Measurements from ENCODE around the gene NHEJ1. TPM values are rescaled to one million over a fixed set of nuclear protein-coding genes. Genes with fewer than 3 reads are reported as not detected.

The NHEJ1 gene
- polyA plus RNA-seq, 1 donor (not counting 4 experiments of a cell fraction or from before 2014, with no cell fraction given), result 13.1 TPM

DNA sequence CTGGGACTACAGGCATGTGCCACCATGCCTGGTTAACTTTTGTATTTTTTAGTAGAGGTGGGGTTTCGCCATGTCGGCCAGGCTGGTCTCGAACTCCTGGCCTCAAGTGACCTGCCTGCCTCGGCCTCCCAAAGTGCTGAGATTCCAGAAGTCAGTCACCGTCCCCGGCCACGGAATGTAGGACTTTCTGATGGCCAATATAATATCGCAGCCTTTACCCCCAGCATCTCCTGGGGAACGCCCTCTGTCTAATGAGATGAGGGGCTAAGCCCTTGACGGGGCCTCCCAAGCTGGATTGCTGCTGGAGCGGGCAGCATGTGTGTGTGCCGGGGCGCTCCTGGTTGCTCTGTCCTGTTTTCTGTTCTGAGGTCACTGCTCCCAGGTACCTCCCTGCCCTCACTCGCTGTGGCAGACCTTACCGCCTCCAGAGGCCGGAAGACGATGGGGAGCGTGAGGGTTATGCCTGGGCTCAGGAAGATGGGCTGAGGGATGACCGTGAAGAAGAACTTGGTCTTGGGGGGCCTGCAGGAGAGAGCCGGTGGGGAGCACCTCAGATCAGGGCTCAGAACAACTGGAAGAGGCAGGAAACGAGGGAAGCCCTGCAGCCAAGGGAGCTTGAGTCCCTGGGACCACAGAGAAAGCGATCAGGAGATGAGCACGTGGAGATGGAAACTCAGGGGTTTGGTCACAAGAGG, 128.4 kb downstream of the NHEJ1 start:
- no peaks in the 10 kb centered on the region for H3K9me3 ChIP-seq (ENCODE audit: control insufficient read depth, low read depth, low read length)
- H2AFZ ChIP-seq (ENCODE audit: control insufficient read depth, low read length), result no peak overlapping the region
- H3K9ac ChIP-seq (ENCODE audit: control insufficient read depth, extremely low read depth, insufficient read depth, low read length), result no peak overlapping the region
- H3K36me3 ChIP-seq (ENCODE audit: control insufficient read depth in 2 of 2, extremely low read depth in 1 of 2, insufficient read depth in 2 of 2, low read length in 2 of 2), result no peaks in the 10 kb centered on the region
- no peaks in the 10 kb centered on the region for H3K4me1 ChIP-seq (ENCODE audit: control insufficient read depth, extremely low read depth, insufficient read depth, low read length)
- FAIRE-seq, result no peak
- no peak overlapping the region for H3K4me2 ChIP-seq (ENCODE audit: control insufficient read depth, extremely low read depth, insufficient read depth, low read depth, low read length)
- DNase-seq (ENCODE audit: low read depth, low spot score), result no peak
- peaks cover 10% of the 10 kb centered on the region for H3K27me3 ChIP-seq (ENCODE audit: control insufficient read depth, extremely low read depth, insufficient read depth, low read length)
- TF ChIP-seq, protein P1, sequence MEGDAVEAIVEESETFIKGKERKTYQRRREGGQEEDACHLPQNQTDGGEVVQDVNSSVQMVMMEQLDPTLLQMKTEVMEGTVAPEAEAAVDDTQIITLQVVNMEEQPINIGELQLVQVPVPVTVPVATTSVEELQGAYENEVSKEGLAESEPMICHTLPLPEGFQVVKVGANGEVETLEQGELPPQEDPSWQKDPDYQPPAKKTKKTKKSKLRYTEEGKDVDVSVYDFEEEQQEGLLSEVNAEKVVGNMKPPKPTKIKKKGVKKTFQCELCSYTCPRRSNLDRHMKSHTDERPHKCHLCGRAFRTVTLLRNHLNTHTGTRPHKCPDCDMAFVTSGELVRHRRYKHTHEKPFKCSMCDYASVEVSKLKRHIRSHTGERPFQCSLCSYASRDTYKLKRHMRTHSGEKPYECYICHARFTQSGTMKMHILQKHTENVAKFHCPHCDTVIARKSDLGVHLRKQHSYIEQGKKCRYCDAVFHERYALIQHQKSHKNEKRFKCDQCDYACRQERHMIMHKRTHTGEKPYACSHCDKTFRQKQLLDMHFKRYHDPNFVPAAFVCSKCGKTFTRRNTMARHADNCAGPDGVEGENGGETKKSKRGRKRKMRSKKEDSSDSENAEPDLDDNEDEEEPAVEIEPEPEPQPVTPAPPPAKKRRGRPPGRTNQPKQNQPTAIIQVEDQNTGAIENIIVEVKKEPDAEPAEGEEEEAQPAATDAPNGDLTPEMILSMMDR (optimal IDR thresholded peaks at IDR 0.05 in 1 of 3, IDR thresholded peaks at IDR 0.05 in 1 of 3, conservative IDR thresholded peaks at IDR 0.05 in 1 of 3; ENCODE audit: extremely low read depth in 1 of 3, insufficient read depth in 2 of 3, low read length in 3 of 3), result no peak
- TF ChIP-seq EZH2 (IDR thresholded peaks at IDR 0.05; ENCODE audit: low read length), result no peak
- H3K27ac ChIP-seq (ENCODE audit: control insufficient read depth, insufficient read depth, low read length), result no peak overlapping the region
- H3K79me2 ChIP-seq (ENCODE audit: control insufficient read depth, insufficient read depth, low read length), result no peaks in the 10 kb centered on the region
- no peaks in the 10 kb centered on the region for H3K9me1 ChIP-seq (ENCODE audit: control insufficient read depth, extremely low read depth, insufficient read depth, low read length)
- no peaks in the 10 kb centered on the region for H4K20me1 ChIP-seq (ENCODE audit: control insufficient read depth, extremely low read depth, insufficient read depth, low read length)
- no peak overlapping the region for H3K4me3 ChIP-seq (ENCODE audit: control insufficient read depth in 2 of 3, extremely low read depth in 1 of 3, insufficient read depth in 2 of 3, low read depth in 1 of 3, low read length in 3 of 3)
- dilution Hi-C loops (cut with MboI; ENCODE audit: extremely low pct_ligation_motif_present, low sequenced_read_pairs), result no loop called here

DNA sequence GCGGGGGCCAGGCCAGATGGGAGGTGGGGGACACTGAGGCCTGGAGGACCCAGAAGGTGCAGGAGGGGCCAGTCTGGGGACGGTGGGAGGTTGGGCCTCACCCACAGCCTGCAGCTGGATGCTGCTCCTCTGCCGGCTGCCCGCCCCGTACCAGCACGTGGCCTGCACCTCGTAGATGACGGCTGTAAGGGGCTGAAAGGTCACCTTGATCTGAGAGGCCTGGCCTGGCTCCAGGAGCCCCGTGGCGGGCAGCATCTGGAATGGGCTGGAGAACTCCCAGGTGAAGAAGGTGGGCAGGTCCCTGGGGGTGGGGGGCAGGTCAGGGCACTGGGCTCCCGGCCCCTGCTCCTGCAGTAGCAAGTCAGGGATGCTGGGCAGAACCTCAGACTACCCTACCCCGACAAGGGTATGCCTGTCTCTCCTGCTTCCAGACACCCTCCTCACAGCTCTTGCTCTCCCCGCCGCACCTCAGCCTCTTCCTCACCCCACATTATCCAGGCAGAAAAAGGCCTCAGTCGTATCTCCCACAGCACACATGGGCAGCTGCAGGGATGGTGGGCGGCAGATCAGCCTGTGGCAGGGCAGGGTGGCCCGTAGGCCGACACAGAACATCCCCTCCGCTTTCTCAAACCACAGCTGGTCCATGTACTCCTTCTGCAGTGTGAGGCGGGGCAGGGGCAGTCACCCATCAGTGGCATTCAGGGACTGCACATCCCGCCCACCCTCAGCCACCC, 129.4 kb downstream of the NHEJ1 start:
- TF ChIP-seq, protein P1 (optimal IDR thresholded peaks at IDR 0.05 in 1 of 3, IDR thresholded peaks at IDR 0.05 in 1 of 3, conservative IDR thresholded peaks at IDR 0.05 in 1 of 3; ENCODE audit: extremely low read depth in 1 of 3, insufficient read depth in 2 of 3, low read length in 3 of 3), result no peak
- TF ChIP-seq EZH2 (IDR thresholded peaks at IDR 0.05; ENCODE audit: low read length), result no peak
- Histone ChIP-seq H3K9ac (ENCODE audit: control insufficient read depth, extremely low read depth, insufficient read depth, low read length) (no peak overlapping the region), H3K9me3 (ENCODE audit: control insufficient read depth, low read depth, low read length) (no peaks in the 10 kb centered on the region), H3K27ac (ENCODE audit: control insufficient read depth, insufficient read depth, low read length) (no peak overlapping the region), H3K36me3 (ENCODE audit: control insufficient read depth in 2 of 2, extremely low read depth in 1 of 2, insufficient read depth in 2 of 2, low read length in 2 of 2) (no peaks in the 10 kb centered on the region), H3K4me1 (ENCODE audit: control insufficient read depth, extremely low read depth, insufficient read depth, low read length) (no peaks in the 10 kb centered on the region), H3K27me3 (ENCODE audit: control insufficient read depth, extremely low read depth, insufficient read depth, low read length) (peaks cover 10% of the 10 kb centered on the region), H3K9me1 (ENCODE audit: control insufficient read depth, extremely low read depth, insufficient read depth, low read length) (no peaks in the 10 kb centered on the region), H3K4me2 (ENCODE audit: control insufficient read depth, extremely low read depth, insufficient read depth, low read depth, low read length) (no peak overlapping the region), H3K4me3 (ENCODE audit: control insufficient read depth in 2 of 3, extremely low read depth in 1 of 3, insufficient read depth in 2 of 3, low read depth in 1 of 3, low read length in 3 of 3) (no peak overlapping the region), H4K20me1 (ENCODE audit: control insufficient read depth, extremely low read depth, insufficient read depth, low read length) (no peaks in the 10 kb centered on the region), H3K79me2 (ENCODE audit: control insufficient read depth, insufficient read depth, low read length) (no peaks in the 10 kb centered on the region), H2AFZ (ENCODE audit: control insufficient read depth, low read length) (no peak overlapping the region)
- dilution Hi-C loops (cut with MboI; ENCODE audit: extremely low pct_ligation_motif_present, low sequenced_read_pairs), result no loop called here
- FAIRE-seq (no peak), DNase-seq (ENCODE audit: low read depth, low spot score) (no peak)
